Measurements from ENCODE around the gene COL4A6.

GRCh38 chrX:108138814-108139702, 299.2 kb downstream of the COL4A6 start:
- TF ChIP-seq, protein P1, sequence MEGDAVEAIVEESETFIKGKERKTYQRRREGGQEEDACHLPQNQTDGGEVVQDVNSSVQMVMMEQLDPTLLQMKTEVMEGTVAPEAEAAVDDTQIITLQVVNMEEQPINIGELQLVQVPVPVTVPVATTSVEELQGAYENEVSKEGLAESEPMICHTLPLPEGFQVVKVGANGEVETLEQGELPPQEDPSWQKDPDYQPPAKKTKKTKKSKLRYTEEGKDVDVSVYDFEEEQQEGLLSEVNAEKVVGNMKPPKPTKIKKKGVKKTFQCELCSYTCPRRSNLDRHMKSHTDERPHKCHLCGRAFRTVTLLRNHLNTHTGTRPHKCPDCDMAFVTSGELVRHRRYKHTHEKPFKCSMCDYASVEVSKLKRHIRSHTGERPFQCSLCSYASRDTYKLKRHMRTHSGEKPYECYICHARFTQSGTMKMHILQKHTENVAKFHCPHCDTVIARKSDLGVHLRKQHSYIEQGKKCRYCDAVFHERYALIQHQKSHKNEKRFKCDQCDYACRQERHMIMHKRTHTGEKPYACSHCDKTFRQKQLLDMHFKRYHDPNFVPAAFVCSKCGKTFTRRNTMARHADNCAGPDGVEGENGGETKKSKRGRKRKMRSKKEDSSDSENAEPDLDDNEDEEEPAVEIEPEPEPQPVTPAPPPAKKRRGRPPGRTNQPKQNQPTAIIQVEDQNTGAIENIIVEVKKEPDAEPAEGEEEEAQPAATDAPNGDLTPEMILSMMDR (IDR thresholded peaks at IDR 0.05; ENCODE audit: extremely low read depth in 1 of 2, insufficient read depth in 1 of 2, low read depth in 1 of 2, low read length in 2 of 2) = peak; percentile 47 to 48
- TF ChIP-seq POLR2A (IDR thresholded peaks at IDR 0.05; ENCODE audit: low read depth, low read length) (no peak), MYC (IDR thresholded peaks at IDR 0.05; ENCODE audit: low read depth, low read length) (no peak), EZH2 (IDR thresholded peaks at IDR 0.05; ENCODE audit: borderline replicate concordance, low read depth, low read length, severe bottlenecking) (no peak), JUN (IDR thresholded peaks at IDR 0.05; ENCODE audit: borderline replicate concordance, insufficient read depth, insufficient read length, low read depth) (no peak)

Data from endothelial cell of umbilical vein (primary cell).